Measurements from ENCODE around the gene SUPT6H. TPM values are rescaled to one million over a fixed set of nuclear protein-coding genes. Genes with fewer than 3 reads are reported as not detected.

SUPT6H gene
- total and polyA plus RNA-seq, 9 of the 15 experiments (the other 6 are each of a cell fraction or from before 2014, with no cell fraction given) = 1.7 to 77.7 (median 49.2) TPM

DNA sequence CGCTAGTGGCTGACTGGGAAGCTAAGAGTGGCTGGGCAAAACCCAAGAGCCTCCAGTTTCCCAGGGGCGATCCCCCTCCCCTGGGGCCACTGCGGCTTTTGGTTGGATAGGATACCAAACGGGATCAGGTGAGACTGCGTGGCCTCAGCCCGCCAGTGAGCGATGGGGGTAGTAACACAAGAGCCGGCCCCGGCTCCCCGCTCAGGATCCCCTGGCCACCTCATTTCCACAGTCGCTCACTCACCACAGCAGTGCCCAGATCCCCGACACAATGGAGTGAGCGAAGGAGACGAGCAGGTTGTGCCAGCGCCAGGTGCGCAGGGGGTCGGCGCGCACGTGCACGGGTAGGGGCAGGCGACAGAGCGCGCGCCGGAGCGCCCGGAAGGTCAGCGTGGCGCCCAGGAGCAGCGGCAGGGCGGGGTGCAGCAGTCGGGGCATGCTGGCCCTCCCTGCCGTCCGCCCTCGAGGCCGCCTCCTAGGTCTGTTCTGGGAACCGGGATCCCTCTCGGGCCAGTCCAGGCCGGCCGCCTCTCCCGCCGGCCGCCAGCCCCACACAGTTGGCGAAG is 63.7 kb downstream of the SUPT6H start (continued):
- TF ChIP-seq, protein P1, sequence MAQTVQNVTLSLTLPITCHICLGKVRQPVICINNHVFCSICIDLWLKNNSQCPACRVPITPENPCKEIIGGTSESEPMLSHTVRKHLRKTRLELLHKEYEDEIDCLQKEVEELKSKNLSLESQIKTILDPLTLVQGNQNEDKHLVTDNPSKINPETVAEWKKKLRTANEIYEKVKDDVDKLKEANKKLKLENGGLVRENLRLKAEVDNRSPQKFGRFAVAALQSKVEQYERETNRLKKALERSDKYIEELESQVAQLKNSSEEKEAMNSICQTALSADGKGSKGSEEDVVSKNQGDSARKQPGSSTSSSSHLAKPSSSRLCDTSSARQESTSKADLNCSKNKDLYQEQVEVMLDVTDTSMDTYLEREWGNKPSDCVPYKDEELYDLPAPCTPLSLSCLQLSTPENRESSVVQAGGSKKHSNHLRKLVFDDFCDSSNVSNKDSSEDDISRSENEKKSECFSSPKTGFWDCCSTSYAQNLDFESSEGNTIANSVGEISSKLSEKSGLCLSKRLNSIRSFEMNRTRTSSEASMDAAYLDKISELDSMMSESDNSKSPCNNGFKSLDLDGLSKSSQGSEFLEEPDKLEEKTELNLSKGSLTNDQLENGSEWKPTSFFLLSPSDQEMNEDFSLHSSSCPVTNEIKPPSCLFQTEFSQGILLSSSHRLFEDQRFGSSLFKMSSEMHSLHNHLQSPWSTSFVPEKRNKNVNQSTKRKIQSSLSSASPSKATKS (CRISPR knock-in tag; IDR thresholded peaks at IDR 0.05) = no peak
- TF ChIP-seq, protein P2, sequence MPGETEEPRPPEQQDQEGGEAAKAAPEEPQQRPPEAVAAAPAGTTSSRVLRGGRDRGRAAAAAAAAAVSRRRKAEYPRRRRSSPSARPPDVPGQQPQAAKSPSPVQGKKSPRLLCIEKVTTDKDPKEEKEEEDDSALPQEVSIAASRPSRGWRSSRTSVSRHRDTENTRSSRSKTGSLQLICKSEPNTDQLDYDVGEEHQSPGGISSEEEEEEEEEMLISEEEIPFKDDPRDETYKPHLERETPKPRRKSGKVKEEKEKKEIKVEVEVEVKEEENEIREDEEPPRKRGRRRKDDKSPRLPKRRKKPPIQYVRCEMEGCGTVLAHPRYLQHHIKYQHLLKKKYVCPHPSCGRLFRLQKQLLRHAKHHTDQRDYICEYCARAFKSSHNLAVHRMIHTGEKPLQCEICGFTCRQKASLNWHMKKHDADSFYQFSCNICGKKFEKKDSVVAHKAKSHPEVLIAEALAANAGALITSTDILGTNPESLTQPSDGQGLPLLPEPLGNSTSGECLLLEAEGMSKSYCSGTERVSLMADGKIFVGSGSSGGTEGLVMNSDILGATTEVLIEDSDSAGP (CRISPR knock-in tag; IDR thresholded peaks at IDR 0.05) = peak; percentile 77
- TF ChIP-seq CBX5 (IDR thresholded peaks at IDR 0.05; ENCODE audit: borderline replicate concordance, low read depth) = peak; percentile 37
- no peak; the same call in 1 of the 2 replicates for TF ChIP-seq GTF2E2 (tag; IDR thresholded peaks at IDR 0.05)
- TF ChIP-seq SMC3 (conservative IDR thresholded peaks at IDR 0.05; ENCODE audit: insufficient read depth, low read depth, low read length) = no peak
- TF ChIP-seq OTX1 (CRISPR knock-in tag; IDR thresholded peaks at IDR 0.05) = no peak
- 0 out of 2 replicates have a peak, but pooled peaks have one; percentile 48 for TF ChIP-seq KDM2B (CRISPR knock-in tag; IDR thresholded peaks at IDR 0.05)
- no peak for TF ChIP-seq PHB (CRISPR knock-in tag; IDR thresholded peaks at IDR 0.05)
- TF ChIP-seq ZBTB1 (CRISPR knock-in tag; IDR thresholded peaks at IDR 0.05; ENCODE audit: borderline replicate concordance, low read depth) = no peak; the same call in 1 of the 2 replicates
- TF ChIP-seq CREB5 (CRISPR knock-in tag; IDR thresholded peaks at IDR 0.05) = no peak
- TF ChIP-seq FOXK1 (CRISPR knock-in tag; IDR thresholded peaks at IDR 0.05; ENCODE audit: borderline replicate concordance) = 0 out of 2 replicates have a peak, but pooled peaks have one; percentile 10
- no peak for TF ChIP-seq RBM34 (IDR thresholded peaks at IDR 0.05; ENCODE audit: borderline replicate concordance, insufficient read depth, low read length)
- TF ChIP-seq CHD4 (IDR thresholded peaks at IDR 0.05; ENCODE audit: insufficient read depth, insufficient replicate concordance, low read depth, low read length, poor library complexity, severe bottlenecking) = no peak
- no peak for TF ChIP-seq ZNF239 (CRISPR knock-in tag; IDR thresholded peaks at IDR 0.05)
- TF ChIP-seq ZNF780A (CRISPR knock-in tag; IDR thresholded peaks at IDR 0.05) = no peak
- no peak for TF ChIP-seq ZNF75A (CRISPR knock-in tag; IDR thresholded peaks at IDR 0.05)
- TF ChIP-seq ZNF143 (CRISPR knock-in tag; IDR thresholded peaks at IDR 0.05) = no peak
- no peak for TF ChIP-seq ZNF41 (CRISPR knock-in tag; conservative IDR thresholded peaks at IDR 0.05)
- no peak for TF ChIP-seq RBM17 (IDR thresholded peaks at IDR 0.05; ENCODE audit: borderline replicate concordance, low read depth, low read length)
- TF ChIP-seq, protein P3, sequence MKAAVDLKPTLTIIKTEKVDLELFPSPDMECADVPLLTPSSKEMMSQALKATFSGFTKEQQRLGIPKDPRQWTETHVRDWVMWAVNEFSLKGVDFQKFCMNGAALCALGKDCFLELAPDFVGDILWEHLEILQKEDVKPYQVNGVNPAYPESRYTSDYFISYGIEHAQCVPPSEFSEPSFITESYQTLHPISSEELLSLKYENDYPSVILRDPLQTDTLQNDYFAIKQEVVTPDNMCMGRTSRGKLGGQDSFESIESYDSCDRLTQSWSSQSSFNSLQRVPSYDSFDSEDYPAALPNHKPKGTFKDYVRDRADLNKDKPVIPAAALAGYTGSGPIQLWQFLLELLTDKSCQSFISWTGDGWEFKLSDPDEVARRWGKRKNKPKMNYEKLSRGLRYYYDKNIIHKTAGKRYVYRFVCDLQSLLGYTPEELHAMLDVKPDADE (conservative IDR thresholded peaks at IDR 0.05; ENCODE audit: control insufficient read depth, low read depth, low read length) = peak; percentile 90; the same call in 1 of the 2 replicates
- peak; percentile 16; the same call in 1 of the 2 replicates for TF ChIP-seq LEF1 (IDR thresholded peaks at IDR 0.05)
- peak; percentile 28; the same call in 1 of the 2 replicates for TF ChIP-seq ETV1 (tag; conservative IDR thresholded peaks at IDR 0.05; ENCODE audit: low read depth)
- TF ChIP-seq NCOA1 (IDR thresholded peaks at IDR 0.05; ENCODE audit: low read depth) = no peak

Data from K562 (cell line).